Suprapubic skin (tissue), 4 donors: ENCODE results near the gene PRSS8.

Experiments
- CTCF ChIP-seq, 2 donors: fragments of 200-600 bp in 1 of 2; fragments of 450-650 bp in 1 of 2; sonication (generic) in 1 of 2; IDR thresholded peaks; one replicate each; pipeline ENCODE4 v1.5.1; 2016 to 2019; ENCODE audit warnings: antibody characterized with exemption in 2 of 2, mild to moderate bottlenecking in 1 of 2, moderate library complexity in 1 of 2
- POLR2A ChIP-seq, 2 donors: fragments of 450-650 bp; IDR thresholded peaks; one replicate each; pipeline ENCODE4 v1.6.1; 2017; ENCODE audit warnings: antibody characterized with exemption in 2 of 2, mild to moderate bottlenecking in 2 of 2, moderate library complexity in 2 of 2
- POLR2AphosphoS5 ChIP-seq, 3 donors: sonication (generic); formaldehyde crosslinking; IDR thresholded peaks; one replicate each; pipeline ENCODE4 v1.6.1; 2017; ENCODE audit warnings: antibody characterized with exemption in 3 of 3

GRCh38 chr16:31087481-31087880 lies 48.0 kb downstream of the PRSS8 start:
- TF ChIP-seq CTCF (IDR thresholded peaks at IDR 0.05) (no peak), POLR2AphosphoS5 (IDR thresholded peaks at IDR 0.05) (no peak), POLR2A (IDR thresholded peaks at IDR 0.05) (no peak)
